HEK293 (cell line): Measurements from ENCODE around the gene FOXI2.

Experiments used
- CTCF ChIA-PET: fragments of 350-600 bp; formaldehyde crosslinking; extraction: SDS; loops from one replicate; lab custom pipeline; 2021; ENCODE audit warnings: antibody characterized with exemption; lab: Yijun Ruan, JAX
- POLR2A ChIA-PET: fragments of 300-600 bp; formaldehyde crosslinking; extraction: SDS; loops from one replicate; lab custom pipeline; 2020; ENCODE audit warnings: antibody characterized with exemption, inconsistent platforms; lab: Yijun Ruan, JAX
- H3K27ac ChIP-seq: fragments of 200-500 bp; sonication (Bioruptor generic); 2 replicates; pipeline ENCODE4 v1.5.1; 2014; ENCODE audit warnings: low read depth, low read length, control low read depth, inconsistent platforms; ENCODE audit errors: extremely low read depth
- H3K36me3 ChIP-seq, 2 experiments: fragments of 200-500 bp in 1 of 2; sonication (Bioruptor generic) in 1 of 2; 1 replicate in 1 of 2; 2 replicates in 1 of 2; pipeline ENCODE4 v1.5.1; 2014 to 2017; ENCODE audit warnings: inconsistent platforms in 2 of 2, low read length in 2 of 2; ENCODE audit not compliant: control insufficient read depth in 2 of 2, insufficient read depth in 1 of 2
- H3K4me1 ChIP-seq: fragments of 200-500 bp; sonication (Bioruptor generic); 2 replicates; pipeline ENCODE4 v1.5.1; 2014; ENCODE audit warnings: mild to moderate bottlenecking, low read length, inconsistent platforms; ENCODE audit not compliant: control insufficient read depth, insufficient read depth
- H3K4me3 ChIP-seq: 2 replicates; pipeline ENCODE4 v1.5.1; 2011; ENCODE audit warnings: low read depth, mild to moderate bottlenecking, control low read depth, low read length, moderate library complexity
- H3K9me3 ChIP-seq: fragments of 200-500 bp; sonication (Bioruptor generic); 2 replicates; pipeline ENCODE4 v1.5.1; 2014; ENCODE audit warnings: low read depth, low read length, inconsistent platforms; ENCODE audit not compliant: control insufficient read depth, insufficient read depth
- FEZF1 ChIP-seq: fragments of 450-650 bp; formaldehyde crosslinking; IDR thresholded peaks from 2 replicates; pipeline ENCODE4 v1.5.1; 2016; ENCODE audit warnings: missing biosample characterization, missing genetic modification characterization
- GLI4 ChIP-seq: fragments of 450-650 bp; formaldehyde crosslinking; IDR thresholded peaks from 2 replicates; pipeline ENCODE4 v1.5.1; 2016; ENCODE audit warnings: missing biosample characterization, missing genetic modification characterization
- YY2 ChIP-seq: fragments of 450-650 bp; formaldehyde crosslinking; IDR thresholded peaks from 2 replicates; pipeline ENCODE4 v1.5.1; 2016; ENCODE audit warnings: missing biosample characterization, missing genetic modification characterization
- ZBTB21 ChIP-seq: fragments of 450-650 bp; formaldehyde crosslinking; IDR thresholded peaks from 2 replicates; pipeline ENCODE4 v1.5.1; 2017; ENCODE audit warnings: missing biosample characterization, missing genetic modification characterization
- ZBTB48 ChIP-seq: fragments of 450-650 bp; formaldehyde crosslinking; IDR thresholded peaks from 2 replicates; pipeline ENCODE4 v1.5.1; 2016; ENCODE audit warnings: missing biosample characterization, missing genetic modification characterization
- ZBTB49 ChIP-seq: fragments of 450-650 bp; formaldehyde crosslinking; IDR thresholded peaks from 2 replicates; pipeline ENCODE4 v1.5.1; 2016; ENCODE audit warnings: missing biosample characterization, missing genetic modification characterization, low read depth
- ZFP69B ChIP-seq: fragments of 450-650 bp; formaldehyde crosslinking; IDR thresholded peaks from 2 replicates; pipeline ENCODE4 v1.5.1; 2016; ENCODE audit warnings: missing biosample characterization, missing genetic modification characterization
- ZNF138 ChIP-seq: fragments of 450-650 bp; formaldehyde crosslinking; IDR thresholded peaks from 2 replicates; pipeline ENCODE4 v1.5.1; 2016; ENCODE audit warnings: missing biosample characterization, missing genetic modification characterization, borderline replicate concordance
- ZNF146 ChIP-seq: fragments of 450-650 bp; formaldehyde crosslinking; IDR thresholded peaks from 2 replicates; pipeline ENCODE4 v1.5.1; 2016; ENCODE audit warnings: missing biosample characterization, missing genetic modification characterization
- ZNF174 ChIP-seq: fragments of 450-650 bp; formaldehyde crosslinking; IDR thresholded peaks from 2 replicates; pipeline ENCODE4 v1.5.0; 2017; ENCODE audit warnings: missing biosample characterization, mild to moderate bottlenecking, missing genetic modification characterization
- ZNF184 ChIP-seq: fragments of 450-650 bp; IDR thresholded peaks from 2 replicates; pipeline ENCODE4 v1.5.1; 2018; ENCODE audit warnings: missing biosample characterization, mild to moderate bottlenecking, missing genetic modification characterization
- ZNF202 ChIP-seq: fragments of 450-650 bp; formaldehyde crosslinking; IDR thresholded peaks from 2 replicates; pipeline ENCODE4 v1.5.1; 2016; ENCODE audit warnings: missing biosample characterization, missing genetic modification characterization, borderline replicate concordance
- ZNF239 ChIP-seq: fragments of 450-650 bp; formaldehyde crosslinking; IDR thresholded peaks from 2 replicates; pipeline ENCODE4 v1.5.1; 2016; ENCODE audit warnings: missing biosample characterization, missing genetic modification characterization
- ZNF266 ChIP-seq: fragments of 450-650 bp; formaldehyde crosslinking; IDR thresholded peaks from 2 replicates; pipeline ENCODE4 v1.5.1; 2016; ENCODE audit warnings: missing biosample characterization, missing genetic modification characterization, low read depth
- ZNF350 ChIP-seq: fragments of 450-650 bp; formaldehyde crosslinking; IDR thresholded peaks from 2 replicates; pipeline ENCODE4 v1.5.0; 2017; ENCODE audit warnings: missing biosample characterization, mild to moderate bottlenecking, missing genetic modification characterization
- ZNF426 ChIP-seq: fragments of 450-650 bp; formaldehyde crosslinking; IDR thresholded peaks from 2 replicates; pipeline ENCODE4 v1.5.1; 2017; ENCODE audit warnings: missing biosample characterization, missing genetic modification characterization, mild to moderate bottlenecking, inconsistent platforms, moderate library complexity
- ZNF449 ChIP-seq: fragments of 450-650 bp; formaldehyde crosslinking; IDR thresholded peaks from 2 replicates; pipeline ENCODE4 v1.5.1; 2017; ENCODE audit warnings: missing biosample characterization, mild to moderate bottlenecking, missing genetic modification characterization, moderate library complexity
- ZNF473 ChIP-seq: fragments of 450-650 bp; formaldehyde crosslinking; IDR thresholded peaks from 2 replicates; pipeline ENCODE4 v1.5.1; 2017; ENCODE audit warnings: missing biosample characterization, missing genetic modification characterization
- ZNF48 ChIP-seq: fragments of 450-650 bp; formaldehyde crosslinking; IDR thresholded peaks from 2 replicates; pipeline ENCODE4 v1.5.1; 2016; ENCODE audit warnings: missing biosample characterization, missing genetic modification characterization
- ZNF488 ChIP-seq: fragments of 450-650 bp; formaldehyde crosslinking; IDR thresholded peaks from 2 replicates; pipeline ENCODE4 v1.5.1; 2016; ENCODE audit warnings: missing biosample characterization, missing genetic modification characterization
- ZNF513 ChIP-seq: fragments of 450-650 bp; IDR thresholded peaks from 2 replicates; pipeline ENCODE4 v1.5.1; 2018; ENCODE audit warnings: missing biosample characterization, missing genetic modification characterization
- ZNF529 ChIP-seq: fragments of 450-650 bp; formaldehyde crosslinking; IDR thresholded peaks from 2 replicates; pipeline ENCODE4 v1.5.1; 2017; ENCODE audit warnings: missing genetic modification characterization, missing biosample characterization; ENCODE audit not compliant: insufficient replicate concordance
- ZNF549 ChIP-seq: fragments of 450-650 bp; IDR thresholded peaks from 2 replicates; pipeline ENCODE4 v1.5.1; 2018; ENCODE audit warnings: missing biosample characterization, missing genetic modification characterization, mild to moderate bottlenecking, inconsistent platforms, moderate library complexity
- ZNF571 ChIP-seq: fragments of 450-650 bp; formaldehyde crosslinking; IDR thresholded peaks from 2 replicates; pipeline ENCODE4 v1.5.0; 2017; ENCODE audit warnings: missing biosample characterization, missing genetic modification characterization
- ZNF610 ChIP-seq: fragments of 450-650 bp; formaldehyde crosslinking; IDR thresholded peaks from 2 replicates; pipeline ENCODE4 v1.5.1; 2016; ENCODE audit warnings: missing biosample characterization, missing genetic modification characterization, borderline replicate concordance
- ZNF670 ChIP-seq: fragments of 450-650 bp; formaldehyde crosslinking; IDR thresholded peaks from 2 replicates; pipeline ENCODE4 v1.5.1; 2016; ENCODE audit warnings: missing biosample characterization, missing genetic modification characterization, low read depth

The FOXI2 gene

DNA sequence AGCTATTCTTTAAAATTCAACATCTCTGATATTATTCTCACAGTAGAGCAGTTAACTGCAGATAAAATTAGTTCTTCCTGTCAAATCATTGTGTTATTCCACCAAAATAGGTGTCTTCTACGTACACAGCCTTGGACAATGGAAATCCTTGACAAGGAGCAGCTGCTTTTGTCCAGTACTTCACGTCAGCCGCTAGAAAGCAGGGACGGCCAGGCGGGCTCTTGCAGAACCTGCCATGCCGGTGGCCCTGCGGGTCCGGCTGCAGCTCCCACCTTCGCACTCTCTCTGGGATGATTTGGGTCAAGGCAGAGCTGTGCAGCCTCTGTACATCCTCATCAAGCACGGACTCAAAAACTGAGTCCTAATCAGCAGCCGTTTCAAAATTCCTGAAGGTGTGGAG, 2.2 kb upstream of the FOXI2 start:
- TF ChIP-seq ZBTB48 (no peak), ZBTB49 (tag by site-specific recombination) (no peak), ZNF48 (no peak), ZFP69B (tag by site-specific recombination) (no peak), ZNF146 (tag by site-specific recombination) (no peak), ZNF202 (tag by site-specific recombination) (no peak), ZNF174 (no peak), YY2 (tag by site-specific recombination) (no peak), ZNF449 (no peak), ZNF571 (tag by site-specific recombination) (no peak), ZBTB21 (no peak), ZNF184 (tag by site-specific recombination) (no peak), ZNF473 (tag by site-specific recombination) (no peak), FEZF1 (tag by site-specific recombination) (no peak), ZNF610 (no peak), ZNF266 (tag by site-specific recombination) (no peak), ZNF426 (tag by site-specific recombination) (no peak), ZNF513 (tag by site-specific recombination) (no peak)
- Histone ChIP-seq H3K27ac (no peak overlapping the region), H3K4me3 (no peak overlapping the region), H3K9me3 (no peaks in the 10 kb centered on the region), H3K4me1 (no peaks in the 10 kb centered on the region), H3K36me3 (no peaks in the 10 kb centered on the region)
- ChIA-PET CTCF (no interaction called here), POLR2A (no interaction called here)

GRCh38 chr10:127735156-127735555, 1.8 kb upstream of the FOXI2 start:
- no peak overlapping the region for H3K27ac ChIP-seq
- no peaks in the 10 kb centered on the region for H3K4me1 ChIP-seq
- ChIA-PET CTCF (no interaction called here), POLR2A (no interaction called here)
- no peak for TF ChIP-seq ZNF488 (tag by site-specific recombination)
- no peak for TF ChIP-seq ZNF670
- TF ChIP-seq ZNF350 = no peak
- no peak for TF ChIP-seq ZNF529 (tag by site-specific recombination)
- TF ChIP-seq GLI4 (tag by site-specific recombination) = no peak
- no peak for TF ChIP-seq ZNF138 (tag by site-specific recombination)
- no peak for TF ChIP-seq ZNF549 (tag by site-specific recombination)
- TF ChIP-seq ZNF239 = no peak
- H3K4me3 ChIP-seq = no peak overlapping the region
- H3K36me3 ChIP-seq = no peaks in the 10 kb centered on the region
- no peaks in the 10 kb centered on the region for H3K9me3 ChIP-seq
